C4-2B (cell line): ENCODE measurements around the gene CACNA2D3.

Experiments used
- CTCF ChIP-seq: fragments of 450-650 bp; conservative IDR thresholded peaks from 2 replicates; pipeline ENCODE4 v1.5.1; 2017; ENCODE audit warnings: mild to moderate bottlenecking
- ZFX ChIP-seq: fragments of 450-650 bp; IDR thresholded peaks from 2 replicates; pipeline ENCODE4 v1.6.1; 2017

GRCh38 chr3:54844211-54844610 lies 721.9 kb downstream of the CACNA2D3 start:
- no peak for TF ChIP-seq CTCF
- TF ChIP-seq ZFX: no peak
